HEK293 (cell line): ENCODE measurements around the gene MSRB3.

ENCODE experiments used
- ATF2 ChIP-seq: fragments of 450-650 bp; formaldehyde crosslinking; IDR thresholded peaks from 2 replicates; pipeline ENCODE4 v1.5.1; 2016; ENCODE audit warnings: missing biosample characterization, missing genetic modification characterization, low read depth
- CTCF ChIP-seq: fragments of 450-650 bp; formaldehyde crosslinking; IDR thresholded peaks from 2 replicates; pipeline ENCODE4 v1.5.1; 2016; ENCODE audit warnings: missing biosample characterization, missing genetic modification characterization
- GLI4 ChIP-seq: fragments of 450-650 bp; formaldehyde crosslinking; IDR thresholded peaks from 2 replicates; pipeline ENCODE4 v1.5.1; 2016; ENCODE audit warnings: missing biosample characterization, missing genetic modification characterization
- REST ChIP-seq: fragments of 450-650 bp; formaldehyde crosslinking; IDR thresholded peaks from 2 replicates; pipeline ENCODE4 v1.5.1; 2016; ENCODE audit warnings: missing biosample characterization, missing genetic modification characterization
- SETDB1 ChIP-seq: IDR thresholded peaks from one replicate; pipeline ENCODE4 v1.6.1; 2017; ENCODE audit warnings: mild to moderate bottlenecking, low read length, moderate library complexity, mixed read lengths; ENCODE audit not compliant: insufficient read length
- ZBTB1 ChIP-seq: fragments of 450-650 bp; formaldehyde crosslinking; IDR thresholded peaks from 2 replicates; pipeline ENCODE4 v1.5.1; 2016; ENCODE audit warnings: missing biosample characterization, missing genetic modification characterization
- ZNF23 ChIP-seq: fragments of 450-650 bp; formaldehyde crosslinking; IDR thresholded peaks from 2 replicates; pipeline ENCODE4 v1.5.1; 2016; ENCODE audit warnings: missing biosample characterization, missing genetic modification characterization, borderline replicate concordance
- ZNF302 ChIP-seq: fragments of 450-650 bp; formaldehyde crosslinking; IDR thresholded peaks from 2 replicates; pipeline ENCODE4 v1.5.1; 2016; ENCODE audit warnings: missing biosample characterization, missing genetic modification characterization, low read depth
- ZNF558 ChIP-seq: fragments of 450-650 bp; formaldehyde crosslinking; IDR thresholded peaks from 2 replicates; pipeline ENCODE4 v1.5.1; 2016; ENCODE audit warnings: missing biosample characterization, missing genetic modification characterization
- ZNF660 ChIP-seq: fragments of 450-650 bp; IDR thresholded peaks from 2 replicates; pipeline ENCODE4 v1.5.1; 2018; ENCODE audit warnings: missing biosample characterization, mild to moderate bottlenecking, missing genetic modification characterization

- no peak for TF ChIP-seq ZNF660 (tag by site-specific recombination)
- TF ChIP-seq GLI4 = no peak
- no peak for TF ChIP-seq SETDB1
- no peak for TF ChIP-seq CTCF (tag by site-specific recombination)
- no peak for TF ChIP-seq ZNF23 (tag by site-specific recombination)
- TF ChIP-seq ZNF302 = no peak
- no peak for TF ChIP-seq ZBTB1 (tag by site-specific recombination)
- TF ChIP-seq ATF2 (tag by site-specific recombination) = no peak
- TF ChIP-seq REST (tag by site-specific recombination) = no peak
- no peak for TF ChIP-seq ZNF558
Observed at GRCh38 chr12:65504417-65504816, 225.9 kb downstream of the MSRB3 start.
